ENCODE data around the gene ACSF2.
A peak's percentile ranks its signal among the peaks of the same experiment; 100 is the strongest.

ACSF2 gene

DNA sequence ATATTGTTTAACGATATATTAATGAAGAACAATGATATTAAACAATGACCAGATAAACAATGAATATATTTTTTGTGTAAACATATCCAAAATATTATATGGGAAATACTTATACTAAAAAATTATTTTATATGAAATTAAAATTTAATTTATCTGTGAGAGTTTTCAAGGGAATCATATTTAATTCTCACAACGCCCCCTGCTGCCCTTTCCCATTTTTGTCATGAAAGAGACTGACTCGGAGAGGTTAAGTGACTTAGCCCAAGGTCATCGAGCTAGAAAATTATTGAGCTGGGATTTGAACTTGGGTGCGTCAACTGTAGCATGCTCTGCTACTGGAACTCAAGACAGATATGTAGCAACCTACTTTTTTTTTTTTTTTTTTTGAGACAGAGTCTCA, 75.0 kb downstream of the ACSF2 start:
- Histone ChIP-seq H3K4me1 (ENCODE audit: control insufficient read depth, low read depth, low read length) (peaks cover 8% of the 10 kb centered on the region), H3K9me3 (ENCODE audit: control insufficient read depth, low read depth, low read length) (no peaks in the 10 kb centered on the region), H3K27me3 (ENCODE audit: control insufficient read depth, insufficient read depth, low read length) (no peaks in the 10 kb centered on the region), H3K9ac (ENCODE audit: low read length) (no peak overlapping the region), H3K27ac (ENCODE audit: low read length) (no peak overlapping the region), H3K4me3 (ENCODE audit: low read length) (no peak overlapping the region), H3K36me3 (ENCODE audit: control insufficient read depth, low read depth, low read length) (no peaks in the 10 kb centered on the region)

DNA sequence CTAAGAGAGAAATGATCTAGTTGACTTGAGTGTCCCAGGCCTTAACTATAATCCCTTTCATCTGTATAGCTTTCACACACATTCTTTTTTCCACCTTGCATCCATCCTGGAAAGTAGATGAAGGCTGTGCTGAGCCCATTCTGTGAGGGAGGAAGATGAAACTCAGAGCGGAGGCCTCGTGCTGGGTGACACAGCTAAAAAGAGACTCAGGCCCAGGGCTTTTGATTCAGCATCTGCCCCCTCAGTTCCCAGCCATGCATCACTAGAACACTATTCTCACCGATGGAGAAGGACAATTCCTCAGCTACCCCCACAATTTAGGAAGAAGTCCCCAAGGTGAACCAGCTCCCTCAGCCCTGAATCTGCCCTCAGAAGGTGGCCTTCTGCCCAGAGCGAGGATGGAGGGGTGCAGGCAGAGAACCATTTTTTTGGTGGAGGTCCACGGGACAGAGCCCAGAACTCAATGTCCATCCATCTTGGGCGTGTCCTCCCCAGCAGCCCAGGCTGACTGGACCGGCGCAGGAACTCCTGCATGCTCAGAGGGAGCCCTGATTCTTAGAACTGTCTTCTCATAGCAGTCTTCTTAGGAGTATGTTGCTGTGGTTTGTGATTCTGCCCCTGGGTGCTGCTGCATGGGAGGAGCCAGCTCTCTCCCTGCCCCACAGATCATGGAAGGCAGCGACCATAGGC, 76.4 kb downstream of the ACSF2 start:
- Histone ChIP-seq H3K9ac (ENCODE audit: low read length) (no peak overlapping the region), H3K4me3 (ENCODE audit: low read length) (no peak overlapping the region), H3K4me1 (ENCODE audit: control insufficient read depth, low read depth, low read length) (peaks cover 8% of the 10 kb centered on the region), H3K27me3 (ENCODE audit: control insufficient read depth, insufficient read depth, low read length) (no peaks in the 10 kb centered on the region), H3K27ac (ENCODE audit: low read length) (no peak overlapping the region), H3K9me3 (ENCODE audit: control insufficient read depth, low read depth, low read length) (no peaks in the 10 kb centered on the region), H3K36me3 (ENCODE audit: control insufficient read depth, low read depth, low read length) (no peaks in the 10 kb centered on the region)

DNA sequence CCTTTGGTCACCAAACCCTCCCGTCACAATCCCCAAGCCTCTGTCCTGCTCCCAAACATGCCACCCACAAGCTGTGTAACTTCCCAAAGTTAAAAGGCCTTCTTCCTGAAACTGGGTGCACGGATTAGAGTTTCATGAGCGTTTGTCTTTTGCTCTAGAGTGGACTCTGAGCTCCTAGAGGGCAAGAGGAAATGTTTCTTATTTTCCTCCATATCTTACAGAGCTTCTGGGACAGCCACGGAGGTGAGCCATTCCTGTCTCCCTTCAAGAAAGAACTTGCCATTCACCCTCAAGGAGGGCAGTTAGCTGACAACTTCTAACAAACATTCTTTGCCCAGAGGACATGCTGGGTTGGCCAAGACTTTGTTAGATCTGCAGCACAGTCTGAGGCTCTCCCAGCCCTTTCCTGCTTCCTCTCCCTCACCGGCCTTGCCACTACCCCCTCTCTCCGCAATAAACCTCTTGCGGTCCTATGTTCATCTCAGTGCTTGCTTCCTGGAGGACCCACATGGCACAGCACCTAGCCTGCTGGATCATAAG, 79.6 kb downstream of the ACSF2 start:
- H3K27me3 ChIP-seq (ENCODE audit: control insufficient read depth, insufficient read depth, low read length) = no peaks in the 10 kb centered on the region
- no peaks in the 10 kb centered on the region for H3K36me3 ChIP-seq (ENCODE audit: control insufficient read depth, low read depth, low read length)
- H3K27ac ChIP-seq (ENCODE audit: low read length) = no peak overlapping the region
- no peak overlapping the region for H3K4me3 ChIP-seq (ENCODE audit: low read length)
- H3K9ac ChIP-seq (ENCODE audit: low read length) = no peak overlapping the region
- no peaks in the 10 kb centered on the region for H3K9me3 ChIP-seq (ENCODE audit: control insufficient read depth, low read depth, low read length)
- H3K4me1 ChIP-seq (ENCODE audit: control insufficient read depth, low read depth, low read length) = peaks cover 12% of the 10 kb centered on the region

DNA sequence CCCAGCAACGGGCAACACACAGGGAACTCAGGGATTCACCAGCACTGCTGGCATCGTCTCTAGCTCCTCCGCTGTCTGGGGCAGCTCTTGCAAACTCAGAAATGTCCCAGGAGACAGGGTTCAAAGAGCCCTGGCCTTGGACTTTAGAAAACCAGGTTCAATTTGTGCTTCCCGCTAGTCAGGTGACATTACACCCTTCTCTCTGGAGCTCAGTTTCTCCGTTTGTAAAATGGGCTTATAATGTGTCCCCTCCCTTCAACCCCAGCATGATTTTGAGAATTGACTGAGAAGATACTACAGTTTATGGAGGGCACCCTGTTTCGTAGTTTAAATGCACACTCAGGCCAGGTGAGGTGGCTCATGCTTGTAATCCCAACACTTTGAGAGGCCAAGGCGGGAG, 80.3 kb downstream of the ACSF2 start:
- Histone ChIP-seq H3K9ac (ENCODE audit: low read length) (no peak overlapping the region), H3K4me3 (ENCODE audit: low read length) (no peak overlapping the region), H3K27ac (ENCODE audit: low read length) (no peak overlapping the region), H3K27me3 (ENCODE audit: control insufficient read depth, insufficient read depth, low read length) (no peaks in the 10 kb centered on the region), H3K9me3 (ENCODE audit: control insufficient read depth, low read depth, low read length) (no peaks in the 10 kb centered on the region), H3K4me1 (ENCODE audit: control insufficient read depth, low read depth, low read length) (peaks cover 16% of the 10 kb centered on the region), H3K36me3 (ENCODE audit: control insufficient read depth, low read depth, low read length) (no peaks in the 10 kb centered on the region)

DNA sequence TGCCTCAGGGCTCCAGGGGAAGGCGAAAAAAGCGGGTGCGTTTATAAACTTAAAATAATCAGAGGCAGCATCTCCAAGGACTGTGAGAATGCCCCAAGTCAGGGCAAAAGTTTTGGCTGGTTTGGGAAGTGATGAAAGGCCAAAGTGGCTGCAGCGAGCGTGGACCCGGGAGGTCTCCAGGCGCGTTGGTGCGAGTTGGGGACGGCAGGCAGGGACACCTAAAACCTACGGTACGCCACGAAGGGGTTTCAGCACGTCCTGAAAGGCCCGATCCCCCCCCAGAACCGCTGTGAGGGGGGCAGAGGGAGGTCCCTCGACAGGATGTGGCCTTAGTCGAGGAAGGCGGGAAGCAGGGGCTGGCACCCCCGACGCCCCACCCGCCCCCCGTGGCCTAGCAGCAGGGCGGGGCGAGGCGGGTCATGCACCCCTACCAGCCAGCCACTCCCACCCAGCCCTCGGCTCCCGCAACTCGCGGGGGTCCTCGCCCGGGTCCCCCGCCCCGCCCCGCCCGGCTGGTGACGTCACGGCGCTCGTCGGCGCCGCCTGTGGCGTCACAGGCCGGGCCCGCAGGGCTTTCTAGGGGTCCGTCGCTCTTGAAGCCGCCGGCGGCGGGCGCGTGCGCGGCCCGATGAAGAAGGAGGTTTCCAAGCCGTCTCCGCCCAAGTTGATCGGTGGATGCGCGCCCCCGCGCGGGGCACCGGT, 82.0 kb downstream of the ACSF2 start, which contains the start of gene MYCBPAP:
Gene MYCBPAP, plus strand, starts transcription at position 569 of the 702 bp plus-strand sequence. CDS start 236 bp downstream, outside the sequence.
- Histone ChIP-seq H3K27me3 (ENCODE audit: control insufficient read depth, insufficient read depth, low read length) (no peaks in the 10 kb centered on the region), H3K4me3 (ENCODE audit: low read length) (peak within 1 kb of the TSS; percentile 53), H3K9ac (ENCODE audit: low read length) (no peak within 1 kb of the TSS), H3K36me3 (ENCODE audit: control insufficient read depth, low read depth, low read length) (no peaks in the 10 kb centered on the region), H3K27ac (ENCODE audit: low read length) (no peak within 1 kb of the TSS), H3K9me3 (ENCODE audit: control insufficient read depth, low read depth, low read length) (no peaks in the 10 kb centered on the region), H3K4me1 (ENCODE audit: control insufficient read depth, low read depth, low read length) (peaks cover 18% of the 10 kb centered on the region)

DNA sequence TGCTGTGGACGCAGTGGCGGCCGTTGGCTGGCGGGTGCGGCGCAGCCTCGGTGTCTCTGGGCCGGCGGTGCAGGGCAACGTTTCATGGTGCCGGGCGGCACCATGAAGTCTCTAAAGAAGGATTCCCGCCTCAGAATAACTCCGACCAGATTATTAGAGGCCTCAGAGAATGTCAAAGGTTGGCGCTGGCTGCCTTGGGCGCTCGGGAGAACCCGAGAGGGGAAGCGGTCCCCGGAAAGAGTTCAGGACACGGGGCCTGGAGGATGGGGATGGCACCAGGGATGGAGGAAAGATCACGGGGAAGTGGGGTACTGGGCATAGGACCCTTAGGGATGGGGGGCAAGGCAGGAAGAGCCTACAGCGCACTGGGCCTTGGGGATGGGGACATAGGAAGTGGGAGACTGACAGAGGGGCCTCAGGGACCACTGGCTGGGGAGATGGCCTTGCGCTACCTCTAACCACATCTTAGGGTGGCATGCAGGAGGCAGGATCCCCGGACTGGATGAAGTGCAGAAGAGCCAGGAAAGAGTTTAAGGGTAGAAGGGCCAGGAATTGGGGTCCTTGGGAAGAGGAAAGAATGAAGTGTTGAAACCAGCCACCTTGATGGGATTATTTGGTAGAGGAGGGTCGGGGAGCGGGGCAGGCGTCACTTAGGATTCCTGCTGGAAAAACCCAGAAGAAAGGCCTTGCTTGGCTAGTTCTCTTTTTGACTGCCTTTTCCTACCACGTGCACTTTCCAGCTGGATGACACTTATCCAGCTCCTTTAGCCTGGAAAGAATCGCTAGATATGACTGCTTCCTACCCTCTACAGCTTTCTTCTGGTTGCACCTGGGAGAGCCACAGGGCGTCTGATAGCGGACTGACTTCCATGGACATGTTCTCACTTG, 82.8 kb downstream of the ACSF2 start:
- H3K4me1 ChIP-seq (ENCODE audit: control insufficient read depth, low read depth, low read length) = peaks cover 13% of the 10 kb centered on the region
- H3K9me3 ChIP-seq (ENCODE audit: control insufficient read depth, low read depth, low read length) = no peaks in the 10 kb centered on the region
- no peaks in the 10 kb centered on the region for H3K36me3 ChIP-seq (ENCODE audit: control insufficient read depth, low read depth, low read length)
- peak overlapping the region; percentile 53 for H3K4me3 ChIP-seq (ENCODE audit: low read length)
- H3K27ac ChIP-seq (ENCODE audit: low read length) = no peak overlapping the region
- no peaks in the 10 kb centered on the region for H3K27me3 ChIP-seq (ENCODE audit: control insufficient read depth, insufficient read depth, low read length)
- H3K9ac ChIP-seq (ENCODE audit: low read length) = no peak overlapping the region

DNA sequence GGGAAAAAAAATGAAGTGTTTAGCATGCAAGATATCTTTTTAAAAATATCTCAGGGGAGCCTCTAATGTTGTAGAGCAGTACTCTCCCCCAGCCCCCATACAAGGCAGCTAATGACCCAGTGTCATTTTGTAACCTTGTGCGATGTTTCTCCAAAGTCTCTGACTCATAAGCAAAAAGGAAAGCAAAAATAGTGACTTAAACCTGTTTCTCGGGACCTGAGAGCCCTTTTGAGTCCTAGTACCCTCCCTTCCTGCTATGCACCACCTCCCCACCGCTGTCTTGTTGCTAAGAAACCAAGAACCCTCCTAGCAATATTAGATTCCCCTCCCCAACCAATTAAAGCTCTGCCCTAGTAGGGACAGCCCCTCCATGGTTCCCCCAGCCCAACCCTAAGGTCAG, 85.0 kb downstream of the ACSF2 start:
- H3K4me1 ChIP-seq (ENCODE audit: control insufficient read depth, low read depth, low read length) = peaks cover 10% of the 10 kb centered on the region
- H3K27ac ChIP-seq (ENCODE audit: low read length) = no peak overlapping the region
- no peak overlapping the region for H3K9ac ChIP-seq (ENCODE audit: low read length)
- H3K36me3 ChIP-seq (ENCODE audit: control insufficient read depth, low read depth, low read length) = no peaks in the 10 kb centered on the region
- H3K9me3 ChIP-seq (ENCODE audit: control insufficient read depth, low read depth, low read length) = no peaks in the 10 kb centered on the region
- H3K4me3 ChIP-seq (ENCODE audit: low read length) = no peak overlapping the region
- H3K27me3 ChIP-seq (ENCODE audit: control insufficient read depth, insufficient read depth, low read length) = no peaks in the 10 kb centered on the region

DNA sequence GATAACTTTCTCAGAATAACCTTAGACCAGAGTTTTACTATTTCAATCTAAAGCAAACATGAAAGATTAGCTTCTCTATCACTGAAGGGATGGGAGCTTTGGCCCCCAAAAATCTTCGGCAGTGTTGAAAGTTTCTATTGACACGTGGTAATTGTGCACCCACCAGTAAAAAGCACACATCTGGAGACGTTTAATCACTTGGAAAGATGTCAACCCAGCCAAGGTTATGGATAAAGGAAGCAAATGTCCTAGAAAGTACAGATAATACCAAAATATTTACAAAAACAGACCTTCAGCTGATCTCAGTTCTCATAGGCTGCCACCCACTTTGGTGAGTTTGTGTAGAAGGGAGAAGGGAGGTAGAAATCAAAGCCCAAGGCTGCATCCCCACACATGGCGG, 87.5 kb downstream of the ACSF2 start:
- Histone ChIP-seq H3K9me3 (ENCODE audit: control insufficient read depth, low read depth, low read length) (no peaks in the 10 kb centered on the region), H3K4me1 (ENCODE audit: control insufficient read depth, low read depth, low read length) (peaks cover 6% of the 10 kb centered on the region), H3K27ac (ENCODE audit: low read length) (no peak overlapping the region), H3K9ac (ENCODE audit: low read length) (no peak overlapping the region), H3K27me3 (ENCODE audit: control insufficient read depth, insufficient read depth, low read length) (no peaks in the 10 kb centered on the region), H3K36me3 (ENCODE audit: control insufficient read depth, low read depth, low read length) (no peaks in the 10 kb centered on the region), H3K4me3 (ENCODE audit: low read length) (no peak overlapping the region)

DNA sequence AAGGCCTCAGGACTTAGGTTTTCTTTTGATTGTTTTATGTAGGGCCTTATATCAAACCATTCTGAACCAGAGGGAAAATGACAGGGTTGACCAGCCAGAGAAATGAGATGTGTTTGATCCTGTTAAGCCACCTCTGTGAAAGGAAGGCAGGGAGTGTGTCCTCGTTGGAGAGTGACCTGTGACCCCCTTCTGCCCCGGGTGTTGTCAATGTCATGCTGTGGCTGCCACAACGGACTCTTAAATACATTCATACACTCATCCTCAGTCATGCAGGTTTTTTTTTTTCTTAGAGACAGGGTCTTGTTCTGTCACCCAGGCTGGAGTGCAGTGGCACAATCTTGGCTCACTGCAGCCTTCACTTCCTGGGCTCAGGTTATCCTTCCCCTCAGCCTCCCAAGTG, 88.4 kb downstream of the ACSF2 start:
- Histone ChIP-seq H3K27me3 (ENCODE audit: control insufficient read depth, insufficient read depth, low read length) (no peaks in the 10 kb centered on the region), H3K36me3 (ENCODE audit: control insufficient read depth, low read depth, low read length) (no peaks in the 10 kb centered on the region), H3K4me1 (ENCODE audit: control insufficient read depth, low read depth, low read length) (peaks cover 6% of the 10 kb centered on the region), H3K4me3 (ENCODE audit: low read length) (no peak overlapping the region), H3K9me3 (ENCODE audit: control insufficient read depth, low read depth, low read length) (no peaks in the 10 kb centered on the region), H3K27ac (ENCODE audit: low read length) (no peak overlapping the region), H3K9ac (ENCODE audit: low read length) (no peak overlapping the region)

DNA sequence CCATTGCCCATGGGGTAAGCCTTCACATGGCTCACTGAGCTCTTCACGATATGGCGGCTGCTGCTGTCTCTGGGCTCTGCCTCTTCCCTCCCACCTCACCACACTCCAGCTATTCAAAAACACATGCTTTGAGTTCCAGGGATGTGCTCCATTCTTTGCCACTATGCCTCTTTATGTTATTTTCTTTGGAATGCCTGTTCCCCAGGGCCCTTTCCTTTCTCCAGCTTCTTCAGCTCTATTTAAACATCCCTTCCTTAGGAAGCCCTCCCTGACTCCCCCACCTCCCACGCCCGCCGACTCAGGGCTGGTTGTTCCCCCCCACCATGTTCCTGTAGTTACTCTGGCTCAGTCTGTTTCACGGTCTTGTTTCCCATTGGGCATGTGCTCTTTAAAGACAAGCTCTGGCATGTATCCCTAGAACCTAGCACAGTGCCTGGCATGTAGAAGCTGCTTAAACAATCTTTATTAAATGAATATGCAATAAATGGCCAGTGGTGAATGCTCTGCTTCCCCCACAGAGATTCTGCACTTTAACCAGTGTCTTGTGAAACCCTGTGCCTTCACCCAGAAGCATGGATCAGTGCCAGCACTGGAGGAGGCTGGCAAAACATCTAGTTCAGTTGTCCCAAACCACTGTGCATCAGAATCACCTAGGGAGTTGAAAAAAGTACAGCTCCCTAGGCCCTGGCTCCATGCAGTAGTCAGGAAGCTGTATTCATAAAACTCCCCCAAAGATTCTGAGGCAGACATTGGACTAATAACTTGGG, 89.1 kb downstream of the ACSF2 start:
- no peaks in the 10 kb centered on the region for H3K27me3 ChIP-seq (ENCODE audit: control insufficient read depth, insufficient read depth, low read length)
- no peak overlapping the region for H3K27ac ChIP-seq (ENCODE audit: low read length)

DNA sequence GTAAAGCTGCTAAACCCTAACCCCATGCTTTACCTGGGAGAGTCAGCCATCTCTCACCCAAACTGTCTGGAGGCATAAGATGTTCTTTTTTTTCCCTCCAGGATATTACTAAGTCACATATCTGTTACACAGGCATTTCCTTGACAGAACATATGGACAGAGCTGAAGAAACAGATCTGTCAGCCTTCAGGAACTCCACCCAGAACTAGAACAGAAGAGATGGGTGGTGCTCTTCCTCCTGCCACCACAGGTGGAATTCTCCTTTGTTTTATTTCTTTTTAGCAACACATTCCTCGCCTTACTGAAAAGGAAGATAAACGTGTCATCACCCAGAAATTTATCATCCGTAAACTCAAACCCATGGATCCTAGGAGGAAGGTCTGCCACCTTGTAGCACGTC, 91.0 kb downstream of the ACSF2 start:
- H3K9me3 ChIP-seq (ENCODE audit: control insufficient read depth, low read depth, low read length) = no peaks in the 10 kb centered on the region
- H3K36me3 ChIP-seq (ENCODE audit: control insufficient read depth, low read depth, low read length) = no peaks in the 10 kb centered on the region
- no peak overlapping the region for H3K27ac ChIP-seq (ENCODE audit: low read length)
- no peak overlapping the region for H3K4me3 ChIP-seq (ENCODE audit: low read length)
- H3K4me1 ChIP-seq (ENCODE audit: control insufficient read depth, low read depth, low read length) = no peaks in the 10 kb centered on the region
- H3K27me3 ChIP-seq (ENCODE audit: control insufficient read depth, insufficient read depth, low read length) = no peaks in the 10 kb centered on the region
- H3K9ac ChIP-seq (ENCODE audit: low read length) = no peak overlapping the region

More for the DNA sequence above, 89.1 kb downstream of the ACSF2 start:
- Histone ChIP-seq H3K4me1 (ENCODE audit: control insufficient read depth, low read depth, low read length) (peaks cover 6% of the 10 kb centered on the region), H3K9me3 (ENCODE audit: control insufficient read depth, low read depth, low read length) (no peaks in the 10 kb centered on the region), H3K9ac (ENCODE audit: low read length) (no peak overlapping the region), H3K36me3 (ENCODE audit: control insufficient read depth, low read depth, low read length) (no peaks in the 10 kb centered on the region), H3K4me3 (ENCODE audit: low read length) (no peak overlapping the region)

Data from iPS-18a (cell line).